HG03432 (cell line): Measurements from ENCODE around the gene SAE1.
"Not testable (repeated sequence)": the region's sequence is repeated elsewhere in the genome, so short reads cannot be mapped to it uniquely, and the experiment has no call there.

ENCODE experiments used
- ATAC-seq: cut with Tn5 transposase; IDR thresholded peaks from one replicate; pipeline ENCODE4 v1.9.1; 2021; ENCODE audit warnings: mild to moderate bottlenecking, moderate library complexity; ENCODE audit not compliant: unreplicated experiment

The SAE1 gene

DNA sequence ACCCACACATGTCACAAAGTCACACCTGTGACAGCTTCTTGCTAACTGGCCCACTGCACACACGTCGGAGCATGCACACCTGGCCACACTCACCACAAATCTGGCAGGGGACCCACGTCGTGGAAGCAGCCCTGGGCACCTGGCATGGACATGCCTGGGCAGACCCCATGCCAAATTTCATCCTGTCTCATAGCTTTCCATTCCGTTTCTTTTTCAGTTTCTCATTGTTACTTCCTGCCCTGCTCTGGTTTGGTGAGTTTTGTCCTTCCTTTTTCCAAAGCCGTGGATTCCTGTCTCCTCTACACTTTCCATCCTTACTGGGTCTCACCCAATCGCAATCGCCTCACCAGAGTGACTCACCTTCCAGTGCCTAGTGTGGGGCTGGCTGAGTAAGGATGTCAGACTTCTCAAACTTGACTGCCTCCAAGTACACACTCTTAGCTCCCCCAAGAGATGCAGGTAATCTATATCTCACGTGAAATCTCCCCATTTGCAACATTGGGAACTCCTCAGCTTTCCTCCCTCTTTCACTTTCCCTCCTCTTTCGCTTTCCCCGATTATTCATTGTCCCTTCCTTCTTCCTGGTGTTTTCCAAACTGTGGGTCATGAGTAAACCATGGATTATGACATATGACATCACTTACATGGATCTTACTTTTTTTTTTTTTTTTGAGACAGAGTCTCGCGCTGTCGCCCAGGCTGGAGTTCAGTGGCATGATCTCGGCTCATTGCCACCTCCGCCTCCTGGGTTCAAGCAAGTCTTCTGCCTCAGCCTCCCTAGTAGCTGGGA is 102.0 kb downstream of the SAE1 start:
- no peak for ATAC-seq

DNA sequence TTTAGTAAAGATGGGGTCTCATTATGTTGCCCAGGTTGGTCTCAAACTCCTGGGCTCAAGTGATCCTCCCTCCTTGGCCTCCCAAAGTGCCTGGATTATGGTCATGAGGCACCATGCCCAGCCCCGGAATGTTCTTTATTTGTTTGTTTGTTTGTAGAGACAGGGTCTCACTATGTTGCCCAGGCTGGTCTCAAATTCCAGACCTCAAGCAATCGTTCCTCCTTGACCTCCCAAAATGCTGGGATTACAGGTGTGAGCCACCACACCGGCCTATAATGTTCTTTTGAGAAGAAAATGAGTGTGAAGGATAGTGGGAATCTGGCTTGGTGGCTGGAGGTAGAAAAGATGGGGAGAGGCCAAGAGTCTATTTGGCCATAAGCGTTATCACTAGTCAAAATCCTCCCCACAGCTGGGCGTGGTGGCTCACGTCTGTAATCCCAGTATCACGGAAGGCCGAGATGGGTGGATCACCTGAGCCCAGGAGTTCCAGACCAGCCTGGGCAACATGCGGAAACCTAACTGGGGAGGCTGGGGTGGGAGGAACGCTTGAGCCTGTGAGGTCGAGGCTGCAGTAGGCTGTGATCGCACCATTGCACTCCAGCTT is 105.5 kb downstream of the SAE1 start:
- ATAC-seq: no peak

DNA sequence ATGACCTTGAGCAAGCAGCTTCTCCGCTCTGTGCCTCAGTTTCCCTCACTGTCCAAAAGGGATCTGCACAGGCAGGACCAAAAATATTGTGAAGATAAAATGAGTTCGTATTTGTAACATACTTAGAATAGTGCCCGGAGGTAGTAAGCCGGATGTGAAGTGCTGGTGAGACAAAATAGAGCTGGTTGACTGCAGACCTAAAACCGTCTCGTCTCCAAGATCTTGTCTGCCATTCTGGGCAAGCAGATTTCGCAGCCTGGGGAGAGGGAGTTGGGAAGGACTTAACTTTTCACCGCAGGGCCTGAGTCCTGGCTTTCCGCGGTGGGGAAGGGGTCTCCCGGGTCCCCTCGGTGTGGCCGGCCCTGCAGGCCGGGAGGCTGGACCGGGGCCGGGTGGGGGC is 108.5 kb downstream of the SAE1 start:
- ATAC-seq: no peak

DNA sequence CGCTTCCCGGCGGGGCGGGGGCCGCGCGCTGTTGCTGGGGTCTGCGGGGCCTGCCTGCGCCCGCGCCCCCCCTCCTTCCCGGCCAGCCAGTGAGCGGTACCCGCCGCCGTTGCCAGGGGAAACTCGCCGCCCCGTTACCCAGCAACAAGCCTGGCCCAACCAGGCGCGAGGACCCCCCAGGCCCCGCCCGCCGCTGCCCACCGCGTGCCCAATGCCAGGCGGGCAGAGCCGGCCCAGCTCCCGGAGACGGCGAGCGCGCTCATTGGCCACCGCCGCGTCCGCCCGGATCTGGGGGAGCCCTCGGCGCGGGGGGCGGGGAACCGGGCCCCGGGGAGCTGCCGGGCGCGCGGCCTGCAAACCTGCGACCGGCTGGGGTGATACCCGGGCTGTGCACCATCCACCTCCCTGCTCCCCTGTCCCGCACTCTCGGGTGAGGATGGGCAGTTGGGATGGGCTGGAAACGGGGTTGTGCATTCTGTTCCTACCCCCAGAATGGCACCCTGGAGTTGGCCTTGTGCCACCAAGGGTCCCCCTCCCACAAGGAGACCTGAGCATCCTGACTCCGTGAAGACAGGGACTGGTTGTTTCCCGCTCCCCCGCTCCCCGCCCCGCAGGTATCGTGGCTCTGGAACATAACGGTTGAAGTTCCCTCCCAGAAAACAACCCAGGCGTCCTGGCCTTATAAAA is 109.1 kb downstream of the SAE1 start:
- no peak for ATAC-seq

DNA sequence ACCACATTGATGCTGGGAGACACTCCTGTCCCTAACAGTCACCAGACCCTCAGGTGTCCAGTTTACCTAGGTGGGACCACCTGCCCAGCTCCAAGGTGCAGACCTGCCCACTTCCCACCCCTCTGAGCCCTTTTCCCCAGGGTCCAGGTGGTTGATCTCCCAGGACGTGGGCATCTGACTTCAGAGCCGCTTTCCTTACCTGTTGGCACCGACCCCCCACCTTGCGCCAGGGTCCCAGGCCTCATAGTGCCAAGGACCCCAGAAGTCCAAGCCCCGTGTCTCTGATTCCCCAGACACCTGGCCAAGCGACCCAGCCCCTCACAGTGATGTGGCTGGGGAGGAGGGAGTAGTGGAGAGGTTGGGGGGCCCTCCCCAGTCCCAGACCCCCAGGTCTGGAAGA is 109.9 kb downstream of the SAE1 start:
- no peak for ATAC-seq

DNA sequence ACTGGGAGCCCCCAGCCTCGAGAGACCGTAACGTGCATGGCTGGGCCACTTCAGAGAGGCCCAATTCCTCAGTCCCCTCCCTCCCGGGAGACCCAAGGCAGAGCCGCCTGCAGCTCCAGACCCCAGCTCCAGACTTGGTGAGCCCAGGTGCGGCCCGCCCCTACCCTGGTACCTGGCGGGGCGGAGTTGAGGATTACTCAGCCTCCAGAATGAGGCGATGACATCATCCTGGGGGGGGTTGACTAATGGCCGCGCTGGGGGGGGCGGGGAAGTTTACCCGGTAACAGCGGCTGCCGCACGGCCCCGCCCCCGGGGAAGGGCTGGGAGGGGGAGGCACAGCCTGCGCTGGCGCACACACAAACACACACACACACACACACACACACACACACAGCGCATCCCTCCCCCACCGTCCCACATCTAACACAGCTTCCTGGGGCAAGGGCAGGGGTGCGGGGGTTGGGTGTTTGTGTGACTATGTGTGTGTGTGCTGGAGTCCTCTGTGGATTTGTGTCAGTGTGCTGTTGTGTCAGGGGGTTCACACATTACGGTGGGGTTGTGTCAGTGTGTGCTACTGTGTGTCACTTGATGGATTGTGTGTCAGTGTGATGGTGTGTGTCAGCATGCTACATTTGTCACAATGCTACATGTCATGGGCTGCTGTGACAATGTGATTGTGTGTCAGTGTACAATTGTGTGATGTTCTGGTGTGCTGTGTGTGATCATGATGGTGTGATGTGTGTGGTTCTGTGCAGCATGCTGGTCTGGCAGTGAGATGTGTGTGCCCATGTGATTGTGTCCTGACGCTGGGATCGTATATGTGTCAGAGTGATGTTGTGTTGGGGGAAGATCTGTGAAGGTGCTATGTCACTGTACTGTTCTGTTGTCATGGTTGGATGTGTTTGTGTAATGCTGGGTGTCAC is 110.6 kb downstream of the SAE1 start:
- no peak for ATAC-seq

DNA sequence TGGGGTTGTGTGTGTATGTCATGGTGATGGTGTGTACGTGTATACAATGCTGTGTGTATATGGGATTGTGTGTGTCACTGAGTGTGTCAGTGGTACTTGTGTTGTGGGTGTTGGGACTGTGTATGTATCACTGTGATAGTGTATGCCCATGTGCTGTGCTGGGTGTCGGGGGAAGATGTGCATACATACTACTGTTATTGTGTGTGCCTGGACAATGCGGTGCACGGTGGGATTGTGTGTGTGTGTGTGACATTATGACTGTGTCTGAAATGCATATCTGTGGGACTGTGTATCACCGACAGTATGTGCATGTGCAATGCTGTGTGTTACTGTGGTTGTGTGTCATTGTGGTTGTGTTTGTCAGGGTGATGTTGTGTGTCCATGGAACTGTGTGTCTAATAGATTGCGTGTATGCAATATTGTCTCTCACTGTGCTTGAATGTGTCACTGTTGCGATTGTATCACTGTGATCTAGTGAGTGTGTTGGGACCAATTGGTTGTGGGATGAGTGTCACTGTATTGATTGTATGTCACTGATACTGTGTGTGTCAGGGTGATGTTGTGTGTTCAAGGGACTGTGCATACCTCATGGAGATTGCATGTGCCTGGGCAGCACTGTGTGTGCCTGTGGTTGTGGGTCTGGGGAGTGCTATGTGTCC is 111.4 kb downstream of the SAE1 start:
- ATAC-seq: no peak

DNA sequence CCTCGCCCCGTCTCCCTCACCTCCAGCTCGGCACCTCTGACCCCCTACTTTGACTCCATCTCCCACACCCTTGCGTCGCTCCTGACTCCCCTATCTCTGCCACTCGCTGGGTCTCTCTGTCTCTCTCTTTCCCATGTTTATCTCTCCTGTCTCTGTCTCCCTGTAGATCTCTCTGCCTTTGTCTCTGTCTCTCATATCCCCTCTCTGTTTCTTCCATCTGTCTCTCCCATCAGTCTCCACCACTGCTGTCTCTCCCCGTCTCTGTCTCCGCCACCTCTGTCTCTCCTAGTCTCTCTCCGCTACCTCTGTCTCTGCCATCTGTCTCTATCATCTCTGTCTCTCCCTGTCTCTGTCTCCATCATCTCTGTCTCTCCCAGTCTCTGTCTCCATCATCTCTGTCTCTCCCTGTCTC is 112.7 kb downstream of the SAE1 start:
- ATAC-seq: no peak

DNA sequence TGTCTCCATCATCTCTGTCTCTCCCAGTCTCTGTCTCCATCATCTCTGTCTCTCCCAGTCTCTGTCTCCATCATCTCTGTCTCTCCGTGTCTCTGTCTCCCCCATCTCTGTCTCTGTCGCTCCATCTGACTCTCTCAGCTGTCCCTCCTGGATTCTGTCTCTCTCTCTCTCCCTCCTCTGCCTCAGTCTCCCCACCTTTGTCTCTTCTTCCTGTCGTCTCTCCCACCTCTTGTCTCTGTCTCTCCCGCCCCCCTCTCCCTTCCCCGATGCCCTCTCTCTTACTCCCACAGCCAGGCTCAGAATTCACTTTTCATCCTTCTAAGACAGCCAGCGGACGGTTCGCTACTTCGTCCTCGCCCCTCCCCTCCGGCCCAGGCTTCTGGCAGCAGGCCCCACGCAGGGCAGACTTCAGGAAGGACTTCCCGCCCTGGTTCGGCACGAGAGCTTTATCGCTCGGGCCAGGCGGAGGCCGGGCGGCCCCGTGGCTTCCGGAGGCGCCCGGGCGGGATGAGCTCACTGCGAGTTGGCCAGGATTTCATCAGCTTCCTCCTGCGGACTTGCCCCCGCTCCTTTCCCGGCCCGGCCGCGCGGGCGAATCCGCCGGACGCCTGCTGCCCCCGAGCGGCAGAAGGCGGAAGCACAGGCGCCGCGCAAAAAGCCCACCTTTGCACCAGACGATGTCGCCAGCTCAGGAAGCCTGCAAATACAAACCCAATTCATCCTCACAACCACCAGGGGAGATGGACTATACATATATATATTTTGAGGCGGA is 113.3 kb downstream of the SAE1 start:
- peak; percentile 68 for ATAC-seq

DNA sequence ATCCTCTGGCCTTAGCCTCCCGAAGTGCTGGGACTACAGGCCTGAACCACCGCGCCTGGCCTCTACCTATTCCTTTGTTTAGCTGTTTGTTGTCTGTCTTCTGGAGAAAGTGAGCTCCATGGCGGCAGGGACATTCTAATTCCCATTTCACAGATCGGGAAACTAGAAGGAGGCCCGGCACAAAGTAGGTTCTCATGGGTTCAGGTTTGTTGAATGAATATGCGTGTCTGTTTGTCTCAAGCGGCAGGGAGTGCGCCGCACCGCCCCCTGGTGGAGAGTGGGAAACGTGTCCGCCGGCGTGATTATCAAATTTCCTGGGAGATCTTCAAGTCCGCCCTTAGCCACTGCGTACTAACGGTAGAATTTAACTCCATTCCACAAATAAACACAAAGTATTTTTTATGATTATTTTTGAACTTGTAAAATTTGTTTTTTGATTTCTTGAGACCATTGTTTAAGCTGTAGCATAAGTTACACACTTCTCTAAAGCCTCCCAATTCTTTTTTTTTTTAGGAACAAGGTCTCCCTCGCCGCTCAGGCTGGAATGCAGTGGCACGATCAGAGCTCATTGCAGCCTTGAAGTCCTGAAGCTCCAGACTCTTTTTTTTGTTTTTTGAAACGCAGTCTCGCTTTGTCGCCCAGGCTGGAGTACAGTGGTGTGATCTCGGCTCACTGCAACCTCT is 116.8 kb downstream of the SAE1 start:
- ATAC-seq: no peak

DNA sequence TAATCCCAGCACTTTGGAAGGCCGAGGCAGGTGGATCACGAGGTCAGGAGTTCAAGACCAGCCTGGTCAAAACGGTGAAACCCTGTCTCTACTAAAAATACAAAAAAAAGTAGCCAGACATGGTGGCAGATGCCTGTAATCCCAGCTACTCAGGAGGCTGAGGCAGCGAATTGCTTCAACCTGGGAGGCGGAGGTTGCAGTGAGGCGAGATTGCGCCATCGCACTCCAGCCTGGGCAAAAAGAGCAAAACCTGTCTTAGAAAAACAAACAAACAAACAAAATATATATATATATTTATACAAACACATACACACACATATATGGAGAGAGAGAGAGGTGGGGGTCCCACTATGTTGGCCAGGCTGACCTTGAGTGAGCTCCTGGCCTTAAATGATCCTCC is 122.4 kb downstream of the SAE1 start:
- ATAC-seq: not testable (repeated sequence)

DNA sequence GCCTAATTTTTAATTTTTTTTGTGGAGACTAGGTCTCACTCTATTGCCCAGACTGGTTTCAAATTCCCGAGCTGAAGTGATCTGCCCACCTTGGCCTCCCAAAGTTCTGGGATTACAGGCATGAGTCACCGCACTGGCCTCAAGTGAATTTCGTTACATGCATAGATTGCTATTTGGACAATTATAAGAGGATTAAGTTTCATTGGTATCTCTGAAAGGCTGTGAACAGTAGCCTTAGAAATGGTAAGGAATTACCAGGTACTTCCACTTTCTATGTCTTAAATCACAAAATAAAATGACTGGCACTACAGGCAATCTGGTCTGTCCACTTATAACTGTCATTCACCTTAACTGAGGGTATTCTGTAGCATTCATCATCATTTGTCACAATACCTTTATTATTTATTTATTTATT is 122.8 kb downstream of the SAE1 start:
- ATAC-seq: no peak

DNA sequence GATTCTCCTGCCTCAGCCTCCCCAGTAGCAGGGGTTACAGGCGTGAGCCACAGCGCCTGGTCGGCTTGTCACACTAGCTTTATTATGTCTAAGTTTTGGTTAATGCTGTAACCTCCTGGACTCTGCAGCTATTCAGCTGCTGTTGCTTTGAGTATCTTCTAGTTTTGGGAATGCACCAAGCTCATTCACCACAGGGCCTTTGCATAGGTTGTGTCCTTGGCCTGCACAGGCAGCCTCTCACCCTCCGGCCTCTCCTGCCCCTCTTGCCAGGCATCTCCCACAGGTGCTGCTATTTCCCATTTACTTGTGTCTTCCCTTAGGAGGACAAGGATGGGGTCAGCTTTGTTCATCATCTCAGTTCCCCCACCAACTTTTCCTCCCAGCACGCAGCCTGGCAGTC is 123.3 kb downstream of the SAE1 start:
- ATAC-seq: no peak

DNA sequence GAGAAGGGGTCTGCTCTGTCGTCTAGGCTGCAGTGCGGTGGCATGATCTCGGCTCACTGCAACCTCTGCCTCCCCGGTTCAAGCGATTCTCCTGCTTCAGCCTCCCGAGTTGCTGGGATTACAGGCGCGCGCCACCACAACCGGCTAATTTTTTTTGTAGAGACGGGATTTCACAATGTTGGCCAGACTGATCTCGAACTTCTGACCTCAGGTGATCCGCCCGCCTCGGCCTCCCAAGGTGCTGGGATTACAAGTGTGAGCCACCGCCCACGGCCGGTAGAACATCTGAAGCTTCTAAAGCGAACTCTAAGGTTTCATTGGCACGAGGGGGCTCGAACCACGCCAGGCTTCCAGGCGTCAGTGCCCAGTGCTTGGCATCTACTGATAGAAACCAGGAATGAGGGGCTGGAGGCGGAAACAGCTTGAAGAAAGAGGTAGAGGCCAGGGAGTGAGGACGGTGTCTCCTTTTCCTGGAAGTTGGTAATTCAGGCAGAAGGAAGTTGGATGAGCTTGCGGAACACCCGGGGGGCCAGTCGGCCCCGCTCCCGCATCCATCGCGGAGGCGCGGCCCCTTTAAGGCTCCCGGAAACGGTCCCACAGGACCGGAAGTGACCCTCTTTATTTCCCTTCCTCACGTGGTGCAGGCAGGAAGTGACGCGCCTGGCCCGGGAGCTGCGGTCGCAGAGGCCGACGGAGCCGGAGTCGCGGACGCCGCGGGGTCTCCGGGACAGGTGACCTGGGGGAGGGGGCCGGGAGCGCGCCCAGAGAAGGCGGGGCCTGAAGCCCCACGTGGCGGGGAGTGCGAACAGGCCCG is 125.5 kb downstream of the SAE1 start, which contains the start of gene CCDC9:
Gene CCDC9 (plus strand): TSS at position 647 of the 814 bp plus-strand sequence. CDS start 1,876 bp downstream, outside the sequence.
- ATAC-seq: peak; percentile 52

DNA sequence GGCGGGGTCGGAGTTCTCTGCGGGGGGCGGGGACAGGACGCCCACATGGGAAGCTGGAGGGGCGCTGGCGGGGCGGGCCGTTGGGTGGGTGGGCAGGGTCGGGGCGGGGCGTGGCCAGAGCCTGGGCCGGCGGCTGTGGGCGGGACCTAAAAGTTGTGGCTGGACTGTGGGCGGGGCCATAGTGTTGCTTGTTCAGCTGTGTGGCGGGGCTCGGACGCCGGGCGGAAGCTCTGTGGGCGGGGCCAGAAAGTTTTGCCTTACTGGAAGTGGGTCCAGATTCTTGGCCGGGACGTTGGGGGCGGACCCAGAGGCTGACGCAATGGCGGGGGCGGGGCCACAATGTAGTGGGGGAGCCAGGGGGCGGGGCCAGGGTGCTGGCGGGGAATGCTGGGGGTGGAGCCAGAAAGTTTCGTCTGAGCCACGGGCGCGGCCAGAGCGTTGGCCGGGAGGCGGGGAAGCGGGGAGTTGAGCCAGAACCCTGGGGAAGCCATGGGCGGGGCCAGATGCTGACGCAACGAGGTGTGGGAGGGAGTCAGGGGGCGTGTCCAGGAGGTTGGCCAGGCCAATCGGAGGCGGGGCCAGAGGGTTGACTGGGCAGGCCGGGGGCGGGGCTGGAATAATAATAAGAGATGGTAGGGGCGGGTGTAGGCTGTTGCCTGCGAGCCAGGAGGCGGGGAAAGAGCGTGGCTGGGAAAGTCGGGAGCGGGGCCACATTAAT is 126.2 kb downstream of the SAE1 start:
- ATAC-seq: peak; percentile 73

DNA sequence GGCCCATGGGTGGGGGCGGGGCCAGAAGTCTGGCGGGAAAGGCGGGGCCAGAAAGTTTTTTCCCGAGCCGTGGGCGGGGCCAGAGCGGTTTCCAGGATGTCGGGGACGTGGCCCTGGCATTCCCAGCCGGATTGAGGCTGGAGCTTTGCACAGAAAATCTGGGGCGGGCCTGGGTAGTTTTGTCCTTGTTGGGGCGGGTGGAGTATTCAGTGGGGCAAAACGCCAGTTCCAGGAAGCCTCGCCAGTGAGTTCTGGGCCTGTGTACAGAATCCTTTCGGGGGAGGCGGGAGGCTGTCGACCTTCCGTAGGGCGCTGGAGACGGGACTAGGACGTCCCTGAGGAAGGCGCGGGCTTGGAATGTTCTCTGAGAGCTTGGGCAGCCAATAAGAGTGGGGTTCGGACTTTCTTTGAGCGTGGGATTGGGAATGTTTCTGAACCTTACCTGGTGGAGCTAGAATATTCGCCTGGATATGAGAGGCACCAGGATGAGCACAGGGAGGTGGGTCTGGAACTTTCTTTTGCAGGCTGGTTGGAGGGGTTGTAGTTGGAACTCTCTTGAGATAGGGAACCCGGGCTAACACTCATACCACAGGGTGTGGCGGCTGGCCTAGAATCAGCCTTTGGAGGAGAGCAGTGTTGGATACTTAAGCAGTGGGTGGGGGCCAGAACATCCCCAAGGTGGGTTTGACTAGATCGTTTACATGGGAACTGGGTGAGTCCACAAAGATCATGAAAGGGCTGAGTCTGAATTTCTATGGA is 127.0 kb downstream of the SAE1 start:
- peak; percentile 1 for ATAC-seq

DNA sequence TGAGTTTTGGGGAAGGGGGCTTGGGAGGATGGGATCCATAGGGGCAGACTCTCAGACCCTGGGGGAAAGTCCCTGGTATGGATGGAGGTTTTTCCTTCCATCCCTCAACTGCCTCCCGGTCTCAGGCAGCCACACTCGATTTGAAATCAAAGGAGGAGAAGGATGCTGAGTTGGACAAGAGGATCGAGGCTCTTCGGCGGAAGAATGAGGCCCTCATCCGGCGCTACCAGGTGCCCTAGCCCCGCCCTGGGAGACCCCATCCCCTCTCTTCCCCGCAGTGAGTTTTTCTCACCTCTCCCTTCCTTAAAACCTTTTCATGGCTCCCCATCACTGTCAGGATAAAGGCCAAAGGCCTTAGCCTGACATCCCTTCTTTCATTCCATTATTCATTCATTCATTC is 127.8 kb downstream of the SAE1 start:
- ATAC-seq: no peak
